Fibroblast of peridontal ligament (primary cell): ENCODE results near the gene TP53I11.

ENCODE experiments used
- DNase-seq: peaks from one replicate; pipeline ENCODE4 v3.0.0-alpha.2; 2010; ENCODE audit errors: extremely low read depth

The TP53I11 gene

GRCh38 chr11:44950625-44951476 lies at the start of gene TP53I11:
Gene TP53I11, minus strand, starts transcription at chr11:44950883. Its CDS starts 12,548 bp downstream, at chr11:44938335.
- DNase-seq, result peak; percentile 18

- no peak for DNase-seq
Observed at GRCh38 chr11:44999068-44999467, 48.4 kb upstream of the TP53I11 start.

- DNase-seq, result no peak
Observed at GRCh38 chr11:44998051-44998450, 47.4 kb upstream of the TP53I11 start.

- no peak for DNase-seq
Observed at GRCh38 chr11:44997566-44997965, 46.9 kb upstream of the TP53I11 start.

GRCh38 chr11:44994753-44995152 lies 44.1 kb upstream of the TP53I11 start:
- no peak for DNase-seq

- DNase-seq, result no peak
Observed at GRCh38 chr11:44993971-44994704, 43.5 kb upstream of the TP53I11 start.

- DNase-seq, result no peak
Observed at GRCh38 chr11:44992774-44993173, 42.1 kb upstream of the TP53I11 start.

- DNase-seq, result no peak
Observed at GRCh38 chr11:44992181-44992582, 41.5 kb upstream of the TP53I11 start.

GRCh38 chr11:44990665-44991064 lies 40.0 kb upstream of the TP53I11 start:
- no peak for DNase-seq

- DNase-seq, result no peak
Observed at GRCh38 chr11:44989831-44990566, 39.3 kb upstream of the TP53I11 start.

- no peak for DNase-seq
Observed at GRCh38 chr11:44988981-44989635, 38.4 kb upstream of the TP53I11 start.

GRCh38 chr11:44988111-44988510 lies 37.4 kb upstream of the TP53I11 start:
- DNase-seq, result no peak

GRCh38 chr11:44987506-44987905 lies 36.8 kb upstream of the TP53I11 start:
- no peak for DNase-seq

- no peak for DNase-seq
Observed at GRCh38 chr11:44986315-44986714, 35.6 kb upstream of the TP53I11 start.

- DNase-seq, result no peak
Observed at GRCh38 chr11:44985721-44986120, 35.0 kb upstream of the TP53I11 start.

- no peak for DNase-seq
Observed at GRCh38 chr11:44983786-44984185, 33.1 kb upstream of the TP53I11 start.

GRCh38 chr11:44982496-44983062 lies 31.9 kb upstream of the TP53I11 start:
- no peak for DNase-seq

- DNase-seq, result no peak
Observed at GRCh38 chr11:44980533-44981427, 30.1 kb upstream of the TP53I11 start.

- no peak for DNase-seq
Observed at GRCh38 chr11:44979543-44980399, 29.1 kb upstream of the TP53I11 start.
